D721Med (cell line): ENCODE measurements around the gene SPPL2B.

ENCODE experiments used
- DNase-seq: peaks from one replicate; pipeline ENCODE4 v3.0.0; 2011; ENCODE audit warnings: low spot score; ENCODE audit not compliant: insufficient read length
- FAIRE-seq: peaks from 2 replicates; lab custom pipeline; 2011; peaks lifted over from hg19 to GRCh38; lab: Jason Lieb, UNC
- CTCF ChIP-seq: IDR thresholded peaks from 2 replicates; pipeline ENCODE4 v1.5.1; 2012; ENCODE audit warnings: mild to moderate bottlenecking, control low read depth; ENCODE audit not compliant: insufficient read depth; ENCODE audit errors: missing control alignments

The SPPL2B gene

GRCh38 chr19:2305452-2306280 is 22.8 kb upstream of the SPPL2B start:
- no peak for TF ChIP-seq CTCF
- FAIRE-seq = no peak
- DNase-seq = no peak

DNA sequence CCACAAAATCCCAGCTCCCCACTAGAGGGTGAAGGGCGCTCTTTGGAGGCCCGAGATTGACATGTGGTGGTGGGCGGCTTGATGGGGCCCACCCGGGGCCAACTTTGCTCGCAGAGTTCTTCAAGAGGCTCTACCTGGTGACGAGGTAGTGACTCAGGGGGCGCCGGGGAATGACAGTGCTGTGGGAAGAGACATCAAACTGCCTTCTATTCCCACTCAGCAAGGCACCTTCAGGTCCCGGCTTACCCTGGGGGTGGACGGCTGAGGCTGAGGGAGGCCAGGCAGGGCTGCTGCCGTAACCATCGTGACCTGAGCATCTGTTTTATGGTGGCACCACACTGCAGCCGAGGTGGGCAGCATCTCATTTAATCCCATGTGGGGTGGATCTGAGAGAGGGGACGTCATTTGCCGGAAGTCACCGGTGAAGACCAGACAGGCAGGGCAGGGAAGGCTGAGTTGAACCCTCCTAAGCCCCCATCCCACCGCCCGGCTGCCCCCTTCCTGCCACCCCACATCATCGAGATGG is 22.1 kb upstream of the SPPL2B start:
- no peak for DNase-seq
- FAIRE-seq = no peak
- TF ChIP-seq CTCF = no peak

GRCh38 chr19:2306971-2307370 is 21.5 kb upstream of the SPPL2B start:
- DNase-seq = no peak
- FAIRE-seq = no peak
- no peak for TF ChIP-seq CTCF

DNA sequence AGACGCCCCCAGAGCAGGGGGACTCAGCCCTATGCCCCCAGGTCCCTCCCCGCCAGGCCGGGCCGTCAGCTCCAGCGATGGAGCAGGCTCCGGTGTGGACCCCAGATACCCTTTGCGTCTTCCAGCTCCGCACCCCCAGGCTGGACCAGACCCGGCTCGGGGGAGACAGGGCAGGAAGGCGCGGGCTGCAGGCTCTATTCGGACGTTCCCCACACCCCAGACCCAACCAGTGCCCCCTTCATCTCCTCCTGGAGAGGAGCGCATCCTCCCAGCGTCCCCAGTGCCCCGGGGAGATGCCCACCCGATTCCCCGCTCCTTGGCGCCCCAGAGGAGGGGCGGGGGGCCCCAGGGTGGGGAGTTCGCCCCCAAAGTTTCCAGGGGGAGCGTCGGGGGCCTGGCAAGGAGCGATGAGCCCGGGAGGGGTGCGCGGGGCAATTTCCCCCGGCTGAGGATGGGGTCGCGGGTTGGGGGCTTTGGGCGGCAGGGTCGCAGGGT is 20.9 kb upstream of the SPPL2B start:
- FAIRE-seq = no peak
- no peak for TF ChIP-seq CTCF
- DNase-seq = no peak

DNA sequence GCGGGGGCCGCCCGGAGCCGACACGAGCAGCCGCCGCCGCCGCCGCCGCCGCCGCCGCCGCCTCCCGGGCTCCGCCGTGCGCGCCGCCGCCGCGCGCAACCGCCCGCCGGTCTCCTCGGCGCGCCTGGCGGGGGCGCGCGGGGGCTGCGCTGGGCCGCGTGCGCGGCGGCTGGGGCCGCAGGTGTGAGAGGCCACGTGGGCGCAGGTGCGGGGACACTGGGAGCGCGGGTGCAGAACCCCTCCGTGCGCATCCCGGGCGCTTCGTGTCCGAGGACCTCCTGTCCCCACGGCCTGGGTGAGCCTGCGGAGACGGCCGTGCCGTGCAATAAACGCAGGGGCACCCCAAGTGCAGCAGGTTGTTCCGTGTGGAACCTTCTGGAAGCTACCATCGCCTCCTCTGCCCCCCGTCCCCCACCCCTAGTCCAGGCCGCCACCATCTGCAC is 20.3 kb upstream of the SPPL2B start, which contains the start of gene LINGO3:
Gene LINGO3 (minus strand): TSS at position 41 of the 443 bp plus-strand sequence. CDS start 16,378 bp downstream, outside the sequence.
- TF ChIP-seq CTCF = no peak
- FAIRE-seq (no peak), DNase-seq (no peak)

GRCh38 chr19:2309734-2310362 is 18.6 kb upstream of the SPPL2B start:
- FAIRE-seq = no peak

More at GRCh38 chr19:2309734-2310362, 18.6 kb upstream of the SPPL2B start:
- no peak for TF ChIP-seq CTCF
- no peak for DNase-seq
